ENCODE results near the gene TBC1D1. TPM values are rescaled to one million over a fixed set of nuclear protein-coding genes. Genes with fewer than 3 reads are reported as not detected.

TBC1D1 gene
- total RNA-seq, 4 donors from 2014 or later, result 122 to 258 (median 139) TPM

DNA sequence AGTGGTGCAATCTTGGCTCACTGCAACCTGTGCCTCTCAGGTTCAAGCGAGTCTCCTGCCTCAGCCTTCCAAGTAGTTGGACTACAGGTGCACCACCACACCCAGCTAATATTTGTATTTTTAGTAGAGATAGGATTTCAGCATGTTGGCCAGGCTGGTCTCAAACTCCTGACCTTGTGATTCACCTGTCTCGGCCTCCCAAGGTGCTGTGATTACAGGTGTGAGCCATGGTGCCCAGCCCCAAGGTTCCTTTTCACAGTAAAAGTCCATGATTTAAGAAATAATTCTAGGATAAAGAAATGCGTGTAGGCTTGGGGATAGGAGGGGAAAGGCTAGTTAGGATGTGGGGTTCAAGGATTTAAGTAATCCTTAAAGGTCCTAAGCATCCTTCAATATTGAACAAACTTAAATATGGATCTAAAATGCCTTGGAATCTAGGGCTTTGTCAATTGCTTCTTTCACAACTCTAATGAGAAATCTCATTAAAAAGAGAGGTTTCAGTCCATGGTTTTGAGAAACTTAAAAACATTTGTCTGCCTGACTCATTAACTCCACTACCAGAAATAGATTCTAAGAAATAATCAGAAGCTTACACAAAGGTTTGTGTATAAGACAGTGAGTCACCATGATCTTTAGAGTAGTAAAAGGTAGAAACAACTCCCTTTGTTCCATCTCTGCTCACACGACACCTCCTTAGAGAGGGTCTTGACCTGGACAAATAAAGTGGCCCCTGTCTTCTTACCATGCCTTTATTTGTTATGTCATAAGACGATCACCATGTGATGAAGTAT lies 272.5 kb downstream of the TBC1D1 start:
- H3K27me3 ChIP-seq, result no peaks in the 10 kb centered on the region
- 77 to 90% methylated on average over 4 to 5 of the region's 5 CpGs for WGBS, 2 donors (ENCODE audit: low coverage in 1 of 2)
- peaks cover 0 to 28% (median 17%) of the 10 kb centered on the region in 4 donors for H3K4me1 ChIP-seq
- in situ Hi-C loops (cut with MboI; ENCODE audit: low pct_ligation_motif_present in 1 of 4, low pct_unique_long_range_greater_than_20kb in 1 of 4, low sequenced_read_pairs in 3 of 4), result no loop called here
- H3K36me3 ChIP-seq, result no peaks in the 10 kb centered on the region
- H3K9me3 ChIP-seq, result no peaks in the 10 kb centered on the region
- H3K4me3 ChIP-seq, result no peak overlapping the region
- intact Hi-C loops (cut with DNase I; ENCODE audit: low total_unique reads), result no loop called here
- TF ChIP-seq POLR2AphosphoS5 (IDR thresholded peaks at IDR 0.05), result no peak
- TF ChIP-seq, protein P1, sequence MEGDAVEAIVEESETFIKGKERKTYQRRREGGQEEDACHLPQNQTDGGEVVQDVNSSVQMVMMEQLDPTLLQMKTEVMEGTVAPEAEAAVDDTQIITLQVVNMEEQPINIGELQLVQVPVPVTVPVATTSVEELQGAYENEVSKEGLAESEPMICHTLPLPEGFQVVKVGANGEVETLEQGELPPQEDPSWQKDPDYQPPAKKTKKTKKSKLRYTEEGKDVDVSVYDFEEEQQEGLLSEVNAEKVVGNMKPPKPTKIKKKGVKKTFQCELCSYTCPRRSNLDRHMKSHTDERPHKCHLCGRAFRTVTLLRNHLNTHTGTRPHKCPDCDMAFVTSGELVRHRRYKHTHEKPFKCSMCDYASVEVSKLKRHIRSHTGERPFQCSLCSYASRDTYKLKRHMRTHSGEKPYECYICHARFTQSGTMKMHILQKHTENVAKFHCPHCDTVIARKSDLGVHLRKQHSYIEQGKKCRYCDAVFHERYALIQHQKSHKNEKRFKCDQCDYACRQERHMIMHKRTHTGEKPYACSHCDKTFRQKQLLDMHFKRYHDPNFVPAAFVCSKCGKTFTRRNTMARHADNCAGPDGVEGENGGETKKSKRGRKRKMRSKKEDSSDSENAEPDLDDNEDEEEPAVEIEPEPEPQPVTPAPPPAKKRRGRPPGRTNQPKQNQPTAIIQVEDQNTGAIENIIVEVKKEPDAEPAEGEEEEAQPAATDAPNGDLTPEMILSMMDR (IDR thresholded peaks at IDR 0.05), result no peak
- TF ChIP-seq EP300 (IDR thresholded peaks at IDR 0.05; ENCODE audit: low read depth), result no peak
- TF ChIP-seq POLR2A (IDR thresholded peaks at IDR 0.05), result no peak
- no peak overlapping the region for H3K27ac ChIP-seq
- DNase-seq, result no peak

DNA sequence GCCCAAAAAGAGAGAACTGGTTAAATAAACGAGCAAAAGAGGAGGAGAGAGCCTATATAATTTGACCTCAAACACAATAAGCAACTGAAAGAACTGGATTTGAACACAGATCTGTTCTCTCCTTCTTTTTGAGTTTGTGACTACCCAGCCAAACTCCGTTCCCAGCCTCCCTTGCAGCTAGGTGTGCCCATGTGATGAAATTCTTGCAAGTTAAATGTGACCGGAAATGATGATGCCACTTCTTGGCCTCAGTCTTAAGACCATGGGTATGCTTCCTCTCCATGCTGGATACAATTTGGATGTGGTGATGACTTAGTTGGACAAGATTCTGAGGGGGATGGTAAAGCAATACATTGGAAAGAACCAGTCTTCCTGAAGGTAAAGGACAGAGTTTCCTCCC lies 273.5 kb downstream of the TBC1D1 start:
- TF ChIP-seq, protein P1 (IDR thresholded peaks at IDR 0.05), result no peak
- TF ChIP-seq POLR2A (IDR thresholded peaks at IDR 0.05) (no peak), POLR2AphosphoS5 (IDR thresholded peaks at IDR 0.05) (no peak), EP300 (IDR thresholded peaks at IDR 0.05; ENCODE audit: low read depth) (no peak)
- no peak for DNase-seq
- peaks cover 0 to 24% (median 17%) of the 10 kb centered on the region in 4 donors for H3K4me1 ChIP-seq
- no peaks in the 10 kb centered on the region for H3K36me3 ChIP-seq
- no peaks in the 10 kb centered on the region for H3K9me3 ChIP-seq
- 93 to 100% methylated on average over 2 to 3 of the region's 3 CpGs for WGBS, 2 donors (ENCODE audit: low coverage in 1 of 2)
- no peaks in the 10 kb centered on the region for H3K27me3 ChIP-seq
- H3K4me3 ChIP-seq, result no peak overlapping the region
- intact Hi-C loops (cut with DNase I; ENCODE audit: low total_unique reads), result no loop called here
- in situ Hi-C loops (cut with MboI; ENCODE audit: low pct_ligation_motif_present in 1 of 4, low pct_unique_long_range_greater_than_20kb in 1 of 4, low sequenced_read_pairs in 3 of 4), result no loop called here
- no peak overlapping the region for H3K27ac ChIP-seq

DNA sequence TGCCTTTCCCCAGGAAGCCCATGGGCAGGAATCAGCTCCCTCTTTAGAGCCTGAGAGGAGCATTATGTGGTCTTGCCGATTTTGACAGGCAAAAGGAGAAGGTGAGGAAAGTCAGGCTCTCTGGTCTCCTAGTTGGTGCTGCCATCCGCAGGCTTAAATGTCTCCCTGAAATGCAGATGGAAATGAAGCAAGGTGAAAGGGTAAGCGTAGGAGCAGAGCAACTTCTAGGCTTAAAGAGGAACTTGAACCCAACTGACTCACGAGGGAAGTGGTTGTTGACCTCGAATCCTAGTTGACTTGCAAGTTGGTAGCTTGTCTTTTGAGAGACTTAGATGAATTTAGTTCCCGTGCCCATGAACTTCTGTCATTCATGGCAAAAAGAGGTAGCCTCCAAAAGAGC lies 275.2 kb downstream of the TBC1D1 start:
- Histone ChIP-seq H3K4me1 (peaks cover 0 to 11% (median 7%) of the 10 kb centered on the region in 4 donors), H3K27ac (no peak overlapping the region), H3K36me3 (no peaks in the 10 kb centered on the region), H3K9me3 (no peaks in the 10 kb centered on the region), H3K4me3 (no peak overlapping the region), H3K27me3 (no peaks in the 10 kb centered on the region)
- 68 to 77% methylated on average over 5 to 6 of the region's 6 CpGs for WGBS, 2 donors (ENCODE audit: low coverage in 1 of 2)
- intact Hi-C loops (cut with DNase I; ENCODE audit: low total_unique reads) (no loop called here), in situ Hi-C loops (cut with MboI; ENCODE audit: low pct_ligation_motif_present in 1 of 4, low pct_unique_long_range_greater_than_20kb in 1 of 4, low sequenced_read_pairs in 3 of 4) (loop anchor here in 1 of 4 donors (5.0 kb wide), 1 partner anchor 89 kb away; no protein-coding TSS in a partner anchor)
- no peak for DNase-seq
- no peak for TF ChIP-seq POLR2A (IDR thresholded peaks at IDR 0.05)
- no peak for TF ChIP-seq EP300 (IDR thresholded peaks at IDR 0.05; ENCODE audit: low read depth)
- no peak for TF ChIP-seq POLR2AphosphoS5 (IDR thresholded peaks at IDR 0.05)

DNA sequence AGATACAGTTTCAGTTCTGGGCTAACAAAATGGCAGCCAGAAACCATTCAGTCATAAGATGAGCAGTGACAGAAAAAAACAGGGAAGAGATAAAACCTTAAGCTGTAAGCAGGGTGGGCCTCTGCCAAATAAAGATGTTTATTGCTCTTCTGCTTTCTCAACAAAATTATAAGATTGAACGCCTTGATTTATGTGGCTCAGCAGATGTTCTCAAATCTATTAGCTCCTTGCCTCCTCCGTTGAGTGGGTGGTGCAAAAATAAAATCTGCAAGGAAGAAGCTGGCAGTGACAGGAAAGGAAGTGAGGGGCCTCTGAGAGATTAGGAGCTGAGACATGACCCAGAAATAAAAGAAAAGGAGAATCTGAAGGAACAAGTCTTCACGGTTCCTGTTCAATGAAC lies 275.9 kb downstream of the TBC1D1 start:
- in situ Hi-C loops (cut with MboI; ENCODE audit: low pct_ligation_motif_present in 1 of 4, low pct_unique_long_range_greater_than_20kb in 1 of 4, low sequenced_read_pairs in 3 of 4) (loop anchor here in 1 of 4 donors (5.0 kb wide), 1 partner anchor 89 kb away; no protein-coding TSS in a partner anchor), intact Hi-C loops (cut with DNase I; ENCODE audit: low total_unique reads) (no loop called here)
- DNase-seq, result no peak
- no peaks in the 10 kb centered on the region for H3K9me3 ChIP-seq
- peaks cover 0 to 6% (median 3%) of the 10 kb centered on the region in 4 donors for H3K4me1 ChIP-seq
- H3K27ac ChIP-seq, result no peak overlapping the region
- TF ChIP-seq, protein P1 (IDR thresholded peaks at IDR 0.05), result no peak
- TF ChIP-seq POLR2A (IDR thresholded peaks at IDR 0.05), result no peak
- H3K4me3 ChIP-seq, result no peak overlapping the region
- 57 to 69% methylated on average over 3 of the region's 3 CpGs for WGBS, 2 donors (ENCODE audit: low coverage in 1 of 2)
- no peaks in the 10 kb centered on the region for H3K36me3 ChIP-seq
- no peaks in the 10 kb centered on the region for H3K27me3 ChIP-seq

All from transverse colon (tissue), 4 donors.